Activated T-cell treated with anti-CD3 and anti-CD28 coated beads for 4 hours (primary cell): ENCODE results near the gene SLC38A1.

ENCODE experiments used
- DNase-seq: peaks from one replicate; pipeline ENCODE4 v3.0.0-alpha.2; 2020

SLC38A1 gene

DNA sequence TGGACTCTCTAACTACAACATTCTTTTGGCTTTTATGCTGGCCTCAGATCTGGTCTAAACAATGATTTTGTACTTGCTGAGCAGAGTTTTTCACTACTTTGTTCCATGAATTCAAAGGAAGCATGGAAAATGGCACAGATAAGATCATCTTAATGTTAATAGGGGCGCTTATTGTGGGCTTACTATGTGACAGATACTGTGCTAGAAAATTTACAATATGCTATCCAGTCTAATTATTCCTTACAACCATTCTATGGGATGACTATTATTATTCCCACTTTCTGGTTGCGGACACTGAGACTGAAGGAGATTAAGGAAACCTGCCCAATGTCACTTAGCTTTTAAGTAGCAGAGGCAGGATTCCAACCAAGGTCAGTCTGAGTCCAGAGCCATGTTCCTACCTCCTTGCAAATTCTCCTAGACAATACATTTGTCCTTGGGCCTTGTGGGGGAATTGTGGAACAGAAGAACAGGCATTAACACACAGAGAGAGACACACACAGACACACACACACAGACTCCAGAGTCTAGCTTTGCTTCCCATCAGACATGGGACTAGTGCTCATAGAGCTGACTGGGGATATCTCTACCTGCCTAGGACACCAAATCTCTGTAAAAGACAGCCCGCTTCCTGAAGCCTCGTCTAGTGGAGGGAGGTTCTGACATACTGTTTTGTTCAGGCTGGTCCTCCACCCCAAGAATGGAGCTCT lies 107.7 kb downstream of the SLC38A1 start:
- DNase-seq, result no peak

DNA sequence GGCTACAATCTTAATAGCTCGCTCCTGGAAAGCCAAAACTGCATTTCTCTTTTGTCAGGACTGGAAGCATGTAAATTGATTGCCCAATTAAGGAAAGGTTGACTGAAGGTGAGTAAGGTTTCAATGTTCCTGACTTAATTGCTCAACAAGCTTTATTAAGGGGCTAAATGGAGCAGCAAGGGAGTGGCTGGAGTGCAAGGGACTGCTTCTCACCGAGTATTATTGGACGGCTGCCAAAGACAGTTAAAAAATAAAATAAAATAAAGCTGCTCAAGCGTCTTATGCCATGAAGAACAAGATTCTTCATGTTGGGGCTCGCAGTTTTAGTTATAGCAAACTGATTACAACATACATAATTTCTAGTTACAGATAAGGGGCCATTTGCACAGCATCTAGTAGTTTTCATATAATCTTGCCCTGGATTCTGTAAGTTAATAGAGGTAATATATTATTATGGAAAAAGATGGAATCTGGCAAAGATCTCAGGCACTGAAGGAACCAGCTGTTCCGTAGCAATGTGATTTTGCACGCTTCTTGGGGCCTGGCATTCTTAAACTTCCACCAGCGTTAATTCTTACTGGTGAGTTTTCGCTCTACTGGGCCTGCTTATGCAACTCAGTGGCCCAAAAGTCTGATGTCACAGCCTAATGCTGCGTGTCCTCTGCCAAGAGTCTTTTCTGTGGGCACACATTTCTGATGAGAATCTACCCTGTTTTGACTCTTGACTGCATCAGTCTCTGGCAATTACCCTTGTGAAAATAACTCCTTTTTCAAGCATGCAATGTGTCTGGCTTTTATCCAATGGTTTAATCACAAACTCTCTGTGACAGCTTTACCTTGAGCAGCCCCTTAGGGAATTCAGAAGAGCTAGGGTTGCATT lies 108.5 kb downstream of the SLC38A1 start:
- DNase-seq, result no peak

DNA sequence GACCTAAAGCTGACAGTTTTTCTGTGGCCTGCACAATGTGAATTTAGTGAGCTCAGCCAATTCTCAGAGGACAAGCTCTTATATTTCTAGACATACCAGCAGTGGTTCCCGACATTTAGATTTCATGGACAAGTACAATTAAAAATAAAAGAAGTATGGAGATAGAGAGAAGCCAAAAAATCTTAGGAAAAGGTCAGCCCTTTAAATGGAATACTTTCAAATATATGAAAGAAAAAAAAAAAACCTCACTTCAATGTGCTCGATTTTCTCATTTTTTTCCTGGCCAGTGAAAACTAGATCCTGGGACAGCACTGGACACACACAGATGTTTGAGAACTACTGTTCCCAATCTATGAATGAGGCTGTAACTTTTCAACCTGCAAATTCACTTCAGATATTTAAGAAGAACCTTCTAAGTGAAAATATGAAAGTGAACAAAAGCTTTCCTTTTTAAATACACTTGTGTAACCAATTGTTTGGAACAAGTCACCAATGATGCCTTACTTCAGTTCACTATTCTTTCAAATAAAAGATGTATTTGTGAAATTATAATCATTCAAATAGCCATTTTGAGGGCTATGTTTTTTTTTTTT lies 109.4 kb downstream of the SLC38A1 start:
- DNase-seq, result no peak

DNA sequence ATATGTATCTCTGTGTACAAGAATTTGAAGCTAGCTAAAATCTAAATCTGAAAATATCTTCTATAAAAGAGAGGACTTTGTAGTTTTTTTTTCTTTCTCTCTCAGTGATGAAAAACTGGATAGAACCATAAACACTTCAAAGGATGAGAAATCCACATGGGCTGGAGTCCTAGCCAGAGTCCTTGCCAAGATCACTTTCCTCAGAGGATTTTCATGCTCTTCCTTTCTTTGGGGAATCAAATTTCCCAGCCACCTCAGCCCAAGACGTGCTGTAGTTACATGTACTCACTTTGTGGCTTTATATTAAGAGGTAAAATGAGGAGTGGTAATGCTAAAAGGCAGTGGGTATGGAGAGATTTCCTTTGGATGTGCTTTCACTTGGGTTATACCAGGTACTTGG lies 110.3 kb downstream of the SLC38A1 start:
- DNase-seq, result no peak

DNA sequence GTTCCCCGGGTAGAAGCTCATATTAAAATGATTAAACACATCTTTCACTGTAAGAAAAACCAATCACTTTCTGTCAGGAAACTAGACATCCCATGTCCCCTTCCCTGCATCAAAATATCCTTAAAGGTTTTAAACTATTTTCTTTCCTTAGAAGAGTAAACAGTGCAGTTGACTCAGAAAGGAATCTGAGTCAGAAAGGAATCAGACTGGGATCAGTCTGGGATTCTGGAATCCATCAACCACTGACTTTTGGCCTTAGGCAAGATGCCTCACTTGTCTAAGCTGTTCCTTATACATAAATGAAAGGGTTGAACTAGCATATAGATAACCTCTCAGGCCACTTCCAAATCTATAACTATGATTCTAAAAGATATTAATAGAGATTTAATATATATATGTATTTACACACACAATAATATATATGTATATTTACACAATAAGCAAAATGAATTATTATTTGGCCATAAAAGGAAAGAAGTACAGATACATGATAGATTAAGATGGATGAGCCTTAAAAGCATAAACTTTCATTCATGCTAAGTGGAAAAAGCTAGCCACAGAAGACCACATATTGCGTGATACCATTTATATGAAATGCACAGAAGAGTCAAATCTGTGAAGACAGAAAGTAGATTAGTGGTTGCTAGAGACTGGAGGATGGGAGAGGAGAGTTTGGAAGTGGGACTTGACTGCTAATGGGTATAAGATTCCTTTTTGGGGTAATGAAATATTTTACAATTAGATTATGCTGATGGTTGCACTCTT lies 114.4 kb downstream of the SLC38A1 start:
- DNase-seq, result no peak

DNA sequence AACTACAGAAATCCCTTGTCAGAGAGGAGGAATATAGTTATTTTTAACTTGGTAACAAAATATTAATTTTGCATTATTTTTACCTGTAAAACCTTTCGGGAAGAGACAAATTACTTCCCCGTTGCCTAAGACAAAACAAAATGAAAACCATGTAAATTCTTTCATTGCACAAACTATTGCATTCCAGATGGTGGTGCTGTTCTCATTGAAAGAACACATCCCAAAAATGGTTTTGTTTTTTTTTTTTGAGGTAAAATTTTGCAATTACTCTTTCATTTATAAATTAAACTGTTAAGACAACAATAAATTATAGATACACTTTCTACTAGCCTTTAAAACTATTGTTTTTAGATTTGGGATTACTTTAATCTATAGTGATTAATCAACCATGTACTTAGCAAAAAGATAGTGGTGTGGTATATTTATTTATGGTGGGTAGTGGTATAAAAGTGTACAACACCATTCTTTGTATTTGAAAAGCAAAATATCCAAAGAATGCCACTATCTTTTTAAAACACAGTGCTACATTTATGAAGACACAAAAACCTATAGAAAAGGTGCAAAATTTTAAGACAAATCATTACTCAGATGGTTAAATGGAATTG lies 115.5 kb downstream of the SLC38A1 start:
- no peak for DNase-seq

DNA sequence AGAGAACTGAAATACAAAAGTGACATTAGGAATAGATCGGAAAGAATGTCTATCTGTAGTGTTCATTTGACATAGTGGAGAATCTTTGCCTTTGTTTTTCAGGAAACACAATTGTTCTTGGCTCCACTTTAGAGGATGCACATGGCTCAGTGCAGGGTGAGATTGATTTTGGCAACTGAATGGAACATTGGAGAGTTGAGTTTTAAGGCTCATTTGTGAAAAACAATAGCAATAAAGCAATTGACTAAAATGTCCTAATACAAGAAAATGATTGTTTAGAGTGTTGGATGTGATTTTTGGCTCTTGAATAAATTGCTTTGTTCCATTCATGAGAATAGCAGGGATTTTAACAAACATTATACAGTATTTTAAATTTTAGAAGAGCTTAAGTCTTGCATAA lies 116.4 kb downstream of the SLC38A1 start:
- DNase-seq, result no peak

DNA sequence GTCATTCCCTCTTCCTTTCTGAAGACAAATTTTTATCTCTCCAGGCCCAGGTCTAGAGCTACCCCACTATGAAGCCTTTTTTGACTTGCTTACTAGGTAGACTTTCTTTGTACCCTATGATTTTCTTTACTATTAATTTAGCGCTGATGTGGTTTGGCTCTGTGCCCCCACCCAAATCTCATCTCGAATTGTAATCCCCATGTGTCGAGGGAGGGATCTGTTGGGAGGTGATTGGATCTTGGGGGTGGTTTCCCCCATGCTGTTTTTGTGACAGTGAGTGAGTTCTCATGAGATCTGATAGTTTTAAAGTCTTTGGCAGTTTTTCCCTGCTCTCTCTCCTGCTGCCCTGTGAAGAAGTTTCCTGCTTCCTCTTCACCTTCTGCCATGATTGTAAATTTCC lies 118.1 kb downstream of the SLC38A1 start:
- no peak for DNase-seq

DNA sequence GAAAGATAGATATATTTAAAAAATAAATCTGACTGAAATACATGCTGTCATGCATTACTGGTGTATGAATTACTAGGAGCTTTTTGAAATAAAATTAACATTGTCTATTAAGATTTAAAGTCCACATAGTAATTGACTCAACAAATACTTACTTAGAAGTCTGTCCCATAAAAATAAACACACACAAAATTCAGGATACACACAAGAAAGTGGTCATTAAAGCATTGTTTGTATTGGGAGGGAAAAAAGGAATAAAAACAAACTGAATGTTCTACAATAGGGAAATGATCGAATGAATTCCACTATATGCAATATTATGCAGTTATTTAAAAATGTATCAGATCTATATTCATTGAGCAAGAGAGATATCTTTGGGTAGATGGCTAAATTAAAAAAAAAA lies 118.9 kb downstream of the SLC38A1 start:
- no peak for DNase-seq

DNA sequence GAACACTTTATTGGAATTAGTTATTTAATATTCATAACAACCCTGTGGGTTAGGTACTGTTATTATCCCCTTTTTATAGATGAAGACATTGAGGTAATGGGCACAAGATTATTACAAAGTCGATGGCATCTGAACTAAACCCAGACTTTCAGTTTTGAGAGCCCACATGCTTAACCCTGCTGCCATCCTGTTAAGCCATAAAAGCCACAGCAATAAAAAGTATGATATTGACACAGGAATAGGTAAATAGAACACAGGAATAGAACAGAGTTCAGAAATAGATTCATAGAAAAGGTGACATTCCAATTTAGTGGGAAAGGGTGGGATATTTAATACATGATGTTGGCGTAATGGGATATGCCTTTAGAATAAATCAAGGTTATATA lies 119.8 kb downstream of the SLC38A1 start:
- no peak for DNase-seq

DNA sequence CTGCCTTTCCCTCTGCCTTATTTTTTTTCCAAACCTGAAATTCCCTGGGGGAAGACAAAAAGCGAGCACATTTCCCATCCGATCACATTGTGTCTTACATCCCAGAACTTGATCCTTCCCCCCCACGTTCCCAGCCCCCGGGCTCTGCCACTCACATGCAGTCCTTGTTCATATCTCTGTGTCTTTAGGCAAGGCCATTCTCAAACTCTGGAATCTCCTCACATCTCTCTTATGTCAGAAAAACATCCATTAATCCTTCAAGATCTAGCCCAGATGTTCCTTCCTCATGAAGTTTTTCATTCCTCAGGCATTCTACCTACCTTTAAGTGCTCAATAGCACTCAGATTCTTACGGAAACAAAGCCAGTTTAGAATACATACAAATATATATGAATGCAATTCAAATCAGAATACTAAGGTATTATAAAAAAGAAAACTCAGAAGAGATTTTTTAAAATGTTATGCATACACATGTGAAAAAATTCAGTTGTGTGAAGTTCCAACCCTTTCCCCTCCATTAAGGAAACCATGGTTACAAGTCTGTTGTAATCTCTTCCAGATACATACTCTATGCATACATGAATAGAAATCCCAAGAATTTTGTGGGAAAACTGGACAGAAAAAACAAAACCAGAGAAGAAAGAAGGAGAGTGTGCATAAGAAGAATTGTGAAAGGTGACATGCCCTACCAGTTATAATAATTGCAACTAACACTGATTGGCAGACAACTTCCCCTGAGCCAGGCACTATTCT lies 120.3 kb downstream of the SLC38A1 start:
- no peak for DNase-seq

DNA sequence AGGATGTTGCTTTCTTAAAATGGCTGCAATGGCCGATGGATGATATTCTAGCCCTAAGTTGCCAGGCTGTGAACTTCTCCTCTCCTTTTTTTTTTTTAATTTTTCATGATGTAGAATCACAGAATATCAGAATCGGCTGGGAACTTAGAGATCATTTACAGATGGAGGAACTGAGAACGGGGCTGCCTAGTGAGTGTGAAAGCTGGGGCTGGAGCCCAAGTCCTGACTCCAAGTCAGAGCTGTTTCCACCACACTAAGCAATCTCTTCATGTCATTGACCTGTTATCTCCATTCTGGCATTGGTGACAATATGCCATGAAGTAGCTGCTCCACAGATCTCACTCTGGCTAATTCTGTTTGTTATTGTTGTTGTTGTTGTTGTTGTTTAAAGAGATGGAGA lies 121.7 kb downstream of the SLC38A1 start:
- DNase-seq, result no peak

DNA sequence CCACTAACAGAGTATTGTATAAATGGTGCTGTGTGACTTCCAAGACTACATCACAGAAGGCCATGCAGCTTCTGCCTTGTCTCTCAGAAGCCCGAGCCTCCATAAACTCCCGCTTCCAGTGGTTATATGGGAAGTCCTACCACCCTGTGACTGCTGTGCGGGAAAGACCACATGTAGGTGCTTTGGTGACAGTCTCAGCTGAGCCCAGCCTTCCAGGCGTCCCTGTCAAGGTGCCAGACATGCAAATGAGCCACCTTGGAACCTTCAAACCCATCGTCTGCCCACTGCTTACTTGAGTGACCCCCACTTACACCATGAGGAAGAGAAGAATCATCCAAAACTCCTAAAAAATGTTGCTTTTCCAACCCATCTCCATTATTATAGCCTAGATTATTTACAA lies 123.0 kb downstream of the SLC38A1 start:
- no peak for DNase-seq

DNA sequence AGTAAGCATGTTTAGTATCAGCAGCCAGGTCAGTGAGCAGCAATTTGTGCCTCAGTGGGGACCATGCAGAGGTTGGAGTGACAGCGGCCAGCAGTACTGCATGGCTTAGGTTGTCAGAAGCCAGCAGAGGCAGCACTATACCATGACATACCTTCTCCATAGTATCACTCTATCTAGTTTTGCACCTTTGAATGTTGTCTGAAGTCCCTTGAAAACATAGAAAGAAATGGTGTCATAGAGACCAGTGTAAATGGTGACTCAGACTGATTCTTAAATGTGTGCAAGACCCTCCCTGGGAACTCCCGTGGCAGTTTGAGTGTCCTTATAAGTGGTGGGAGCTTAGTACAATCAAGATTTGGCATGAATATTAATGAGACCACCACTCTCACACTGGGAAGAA lies 124.4 kb downstream of the SLC38A1 start:
- no peak for DNase-seq

DNA sequence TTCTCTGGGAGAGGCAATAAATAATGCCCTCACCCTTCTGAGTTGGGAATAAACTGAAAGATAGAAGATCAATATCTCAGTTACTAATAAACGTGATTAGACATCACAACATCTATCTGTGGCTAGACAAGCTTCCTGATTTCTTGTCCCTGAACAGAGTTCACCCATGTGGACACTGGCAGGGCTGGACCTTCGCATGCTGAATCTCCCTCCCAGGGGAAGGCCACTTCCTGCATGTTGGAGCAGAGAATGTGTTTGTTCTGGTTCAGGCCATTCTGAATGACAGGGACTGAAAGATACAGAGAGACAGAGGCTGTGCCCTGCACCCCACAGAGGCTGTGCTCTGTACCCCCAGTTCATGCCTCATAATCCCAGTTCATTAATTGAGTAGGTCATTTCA lies 132.6 kb downstream of the SLC38A1 start:
- no peak for DNase-seq

DNA sequence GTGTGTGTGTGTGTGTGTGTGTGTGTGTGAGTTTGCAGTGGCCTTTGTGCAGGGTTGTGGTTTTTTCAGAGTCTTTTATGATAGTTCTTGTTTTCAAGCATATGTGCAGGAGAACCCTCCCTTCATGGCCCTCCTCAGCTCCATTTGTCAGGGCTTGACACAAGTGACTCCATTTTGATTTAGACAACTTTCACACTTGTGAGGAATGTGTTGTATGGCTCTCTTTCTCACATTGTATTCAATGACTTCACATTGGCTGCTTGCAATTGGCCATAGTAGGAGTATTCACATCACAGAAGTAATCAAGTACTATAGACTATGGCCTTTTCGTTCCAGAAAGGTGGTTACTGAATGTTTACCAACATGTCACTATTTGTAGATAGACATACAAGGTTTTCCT lies 133.1 kb downstream of the SLC38A1 start:
- DNase-seq, result no peak

DNA sequence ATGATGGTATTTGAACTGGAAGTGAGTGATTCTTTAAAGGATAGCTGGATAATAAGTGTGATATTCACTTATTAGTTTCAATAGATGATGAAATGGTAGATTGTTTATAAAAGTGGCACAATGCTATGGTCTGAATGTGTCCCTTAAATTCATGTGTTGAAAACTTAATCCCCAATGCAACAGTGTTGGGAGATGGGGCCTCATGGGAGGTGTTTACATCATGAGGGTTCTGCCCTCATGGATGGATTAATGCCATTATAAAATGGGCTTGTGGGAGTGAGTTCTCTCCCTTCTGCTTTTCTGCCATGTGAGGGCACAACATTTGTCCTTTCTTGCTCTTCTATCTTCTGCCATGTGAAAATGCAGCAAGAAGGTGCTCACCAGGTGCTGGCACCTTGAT lies 134.0 kb downstream of the SLC38A1 start:
- DNase-seq, result no peak

DNA sequence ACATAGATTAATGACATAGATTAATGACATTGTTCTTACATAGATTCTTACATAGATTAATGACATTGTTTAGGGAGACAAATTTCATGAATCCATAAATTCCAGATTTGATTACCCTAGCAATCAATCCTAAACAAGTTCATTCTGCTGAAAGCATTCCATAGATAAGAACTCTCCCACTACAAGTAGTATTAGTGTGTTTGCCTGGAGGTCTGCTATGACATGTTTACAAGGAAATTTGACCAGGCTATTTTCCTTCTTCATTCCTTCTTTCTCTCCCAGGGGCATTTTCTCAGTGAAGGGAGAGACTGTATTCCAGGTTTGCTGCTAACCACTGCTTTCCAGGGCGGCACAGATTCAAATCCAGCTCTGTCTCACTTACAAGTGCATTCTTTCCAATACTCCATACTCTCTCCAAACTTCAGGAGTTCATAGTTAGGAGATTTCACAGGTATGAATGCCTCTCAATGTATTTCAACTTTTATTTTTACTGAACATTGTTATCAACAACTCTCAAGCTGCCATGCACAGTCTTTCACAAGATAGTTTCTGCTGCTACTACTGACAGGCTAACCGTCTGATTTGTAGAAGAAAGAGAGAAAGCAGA lies 134.5 kb downstream of the SLC38A1 start:
- DNase-seq, result no peak

DNA sequence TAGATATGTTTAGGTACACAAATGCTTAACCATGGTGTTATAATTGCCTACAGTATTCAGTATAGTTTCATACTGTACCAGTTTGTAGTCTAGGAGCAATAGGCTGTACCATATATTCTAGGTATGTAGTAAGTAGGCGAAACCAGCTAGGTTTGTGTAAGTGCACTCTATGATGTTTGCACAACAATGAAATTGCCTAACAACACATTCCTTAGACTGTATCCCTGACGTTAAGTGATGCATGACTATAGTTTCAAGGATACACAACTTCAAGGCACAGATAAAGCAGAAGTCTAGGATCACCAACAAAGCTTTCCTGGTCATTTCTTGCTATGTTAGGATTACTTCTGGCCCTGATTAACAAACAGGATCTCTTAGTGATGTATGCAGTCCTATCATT lies 135.1 kb downstream of the SLC38A1 start:
- no peak for DNase-seq
